OCI-LY7 (cell line): ENCODE results near the gene CLEC16A. TPM values are rescaled to one million over a fixed set of nuclear protein-coding genes. Genes with fewer than 3 reads are reported as not detected.

Source experiments
- BruUV-seq: library from RNA; stranded (reverse); fragments of 400-500 nt; replicated peaks from 2 replicates; lab custom pipeline; 2021; lab: Mats Ljungman, UMichigan
- CTCF ChIA-PET: fragments of 300-600 bp; sonication (Branson Sonifier 250); formaldehyde crosslinking; loops from one replicate; lab custom pipeline; 2022; ENCODE audit warnings: antibody characterized with exemption; ENCODE audit not compliant: unreplicated experiment; lab: Charles Lee
- POLR2A ChIA-PET: fragments of 300-600 bp; sonication (Branson Sonifier 250); formaldehyde crosslinking; loops from one replicate; lab custom pipeline; 2022; ENCODE audit warnings: antibody characterized with exemption; lab: Charles Lee
- DNase-seq: peaks from one replicate; pipeline ENCODE4 v3.0.0-alpha.2; 2015; ENCODE audit warnings: low spot score
- H2AFZ ChIP-seq: fragments of 200-600 bp; sonication (generic), shearing (Covaris generic); 2 replicates; pipeline ENCODE4 v1.6.1; 2014; ENCODE audit warnings: mild to moderate bottlenecking, antibody characterized with exemption, low read length, moderate library complexity
- H3K27ac ChIP-seq: fragments of 200-600 bp; sonication (generic); 2 replicates; pipeline ENCODE4 v1.5.1; 2014; ENCODE audit warnings: mixed run types, low read depth, mild to moderate bottlenecking, moderate library complexity, low read length, inconsistent platforms; ENCODE audit not compliant: poor library complexity, severe bottlenecking
- H3K36me3 ChIP-seq: fragments of 200-600 bp; sonication (generic); 2 replicates; pipeline ENCODE4 v1.6.1; 2014; ENCODE audit warnings: mild to moderate bottlenecking, antibody characterized with exemption, low read length, moderate library complexity, mixed read lengths; ENCODE audit not compliant: insufficient read depth
- H3K4me1 ChIP-seq: fragments of 200-600 bp; sonication (generic); 2 replicates; pipeline ENCODE4 v1.5.1; 2014; ENCODE audit warnings: mild to moderate bottlenecking, low read length; ENCODE audit not compliant: insufficient read depth, poor library complexity, severe bottlenecking
- H3K4me2 ChIP-seq: fragments of 200-600 bp; sonication (generic); 2 replicates; pipeline ENCODE4 v1.6.1; 2014; ENCODE audit warnings: mild to moderate bottlenecking, low read length
- H3K4me3 ChIP-seq: fragments of 200-600 bp; sonication (generic); 2 replicates; pipeline ENCODE4 v1.5.1; 2014; ENCODE audit warnings: mild to moderate bottlenecking, low read depth, low read length; ENCODE audit not compliant: poor library complexity, severe bottlenecking
- H3K79me2 ChIP-seq: fragments of 200-600 bp; sonication (generic); 2 replicates; pipeline ENCODE4 v1.6.1; 2016; ENCODE audit warnings: low read depth, mild to moderate bottlenecking, low read length, moderate library complexity, mixed read lengths; ENCODE audit not compliant: insufficient read depth
- H3K9me2 ChIP-seq: fragments of 200-600 bp; sonication (generic); 2 replicates; pipeline ENCODE4 v1.6.1; 2016; ENCODE audit warnings: mild to moderate bottlenecking, low read length, mixed read lengths; ENCODE audit not compliant: insufficient read depth
- H3K9me3 ChIP-seq: fragments of 200-600 bp; sonication (generic); 2 replicates; pipeline ENCODE4 v1.6.1; 2014; ENCODE audit warnings: mild to moderate bottlenecking, mixed run types, low read length, mixed read lengths
- H4K20me1 ChIP-seq: fragments of 200-600 bp; sonication (generic); 2 replicates; pipeline ENCODE4 v1.6.1; 2014; ENCODE audit warnings: mild to moderate bottlenecking, antibody characterized with exemption, low read length, moderate library complexity, mixed read lengths; ENCODE audit not compliant: insufficient read depth
- CTCF ChIP-seq: fragments of 200-600 bp; sonication (generic); conservative IDR thresholded peaks from 2 replicates; pipeline ENCODE4 v1.5.1; 2014; ENCODE audit warnings: mild to moderate bottlenecking, antibody characterized with exemption, low read length, moderate library complexity, mixed read lengths
- EZH2phosphoT487 ChIP-seq: fragments of 200-600 bp; sonication (generic); IDR thresholded peaks from 2 replicates; pipeline ENCODE4 v1.6.1; 2018; ENCODE audit warnings: low read depth, borderline replicate concordance, mild to moderate bottlenecking, mixed run types, antibody characterized with exemption, low read length, moderate library complexity, mixed read lengths
- intact Hi-C: fragments of 100-400 bp; cut with micrococcal nuclease; formaldehyde crosslinking; loops from one replicate; pipeline ENCODE4 v1.10.0; 2022; ENCODE audit not compliant: unreplicated experiment
- total RNA-seq, 2 experiments: library from RNA; depleted of rRNA in 1 of 2; stranded (reverse); fragments of >200 nt in 1 of 2; shearing (Covaris generic) in 1 of 2; gene quantifications; 2 replicates each; pipeline ENCODE4 v1.2.3, GENCODE V29; 2014 to 2022

CLEC16A gene
- total RNA-seq, 2 experiments from 2014 or later = 26.2 to 50.9 TPM

GRCh38 chr16:11212798-11213196 is 268.4 kb downstream of the CLEC16A start:
- H2AFZ ChIP-seq = no peak overlapping the region
- no peaks in the 10 kb centered on the region for H4K20me1 ChIP-seq
- BruUV-seq = no TSS peak
- H3K36me3 ChIP-seq = no peaks in the 10 kb centered on the region
- no peak for DNase-seq
- no peaks in the 10 kb centered on the region for H3K9me2 ChIP-seq
- TF ChIP-seq EZH2phosphoT487 = no peak
- no peak for TF ChIP-seq CTCF
- no peak overlapping the region for H3K4me3 ChIP-seq
- H3K79me2 ChIP-seq = no peaks in the 10 kb centered on the region
- intact Hi-C loops = no loop called here
- no peak overlapping the region for H3K4me2 ChIP-seq
- peaks cover 6% of the 10 kb centered on the region for H3K9me3 ChIP-seq
- no peaks in the 10 kb centered on the region for H3K4me1 ChIP-seq
- POLR2A ChIA-PET = interaction anchor here (0.5 kb wide), 1 partner anchor 539 kb away, joined by 4 read pairs; no protein-coding TSS in a partner anchor
- no peak overlapping the region for H3K27ac ChIP-seq
- CTCF ChIA-PET = no interaction called here

GRCh38 chr16:11213373-11213772 is 269.0 kb downstream of the CLEC16A start:
- H3K4me1 ChIP-seq = no peaks in the 10 kb centered on the region
- no peak overlapping the region for H3K27ac ChIP-seq
- H3K9me3 ChIP-seq = peaks cover 9% of the 10 kb centered on the region
- H3K79me2 ChIP-seq = no peaks in the 10 kb centered on the region
- POLR2A ChIA-PET = interaction anchor here (0.5 kb wide), 1 partner anchor 539 kb away, joined by 4 read pairs; no protein-coding TSS in a partner anchor
- H4K20me1 ChIP-seq = no peaks in the 10 kb centered on the region
- H3K4me2 ChIP-seq = no peak overlapping the region
- intact Hi-C loops = no loop called here
- no peaks in the 10 kb centered on the region for H3K36me3 ChIP-seq
- TF ChIP-seq CTCF (no peak), EZH2phosphoT487 (no peak)
- H3K4me3 ChIP-seq = no peak overlapping the region
- H2AFZ ChIP-seq = no peak overlapping the region
- no peaks in the 10 kb centered on the region for H3K9me2 ChIP-seq
- CTCF ChIA-PET = no interaction called here
- no TSS peak for BruUV-seq
- DNase-seq = no peak

- H3K4me1 ChIP-seq = no peaks in the 10 kb centered on the region
- H3K4me2 ChIP-seq = no peak overlapping the region
- no peaks in the 10 kb centered on the region for H3K9me2 ChIP-seq
- H3K9me3 ChIP-seq = peaks cover 13% of the 10 kb centered on the region
- H3K36me3 ChIP-seq = no peaks in the 10 kb centered on the region
- ChIA-PET CTCF (no interaction called here), POLR2A (no interaction called here)
- no peaks in the 10 kb centered on the region for H4K20me1 ChIP-seq
- intact Hi-C loops = no loop called here
- no peaks in the 10 kb centered on the region for H3K79me2 ChIP-seq
- no peak overlapping the region for H2AFZ ChIP-seq
- no peak overlapping the region for H3K27ac ChIP-seq
- no TSS peak for BruUV-seq
- no peak overlapping the region for H3K4me3 ChIP-seq
- DNase-seq = no peak
- TF ChIP-seq EZH2phosphoT487 = no peak
- no peak for TF ChIP-seq CTCF
Measured at GRCh38 chr16:11213799-11214198, 269.4 kb downstream of the CLEC16A start.
